GM12878 (cell line): ENCODE data around the gene AP3B2. TPM values are rescaled to one million over a fixed set of nuclear protein-coding genes. Genes with fewer than 3 reads are reported as not detected.

ENCODE experiments used
- ATAC-seq: fragments of 200-7000 bp; cut with Tn5 transposase; 3 replicates; pipeline ENCODE4 v1.9.1; 2020; ENCODE audit warnings: mild to moderate bottlenecking, moderate library complexity
- BruUV-seq: library from RNA; stranded (reverse); fragments of 400-500 nt; replicated peaks from 2 replicates; lab custom pipeline; 2021; lab: Mats Ljungman, UMichigan
- CTCF ChIA-PET: fragments of 300-600 bp; sonication (Branson Sonifier 250); formaldehyde crosslinking; extraction: SDS; loops from one replicate; lab custom pipeline; 2021; ENCODE audit warnings: inconsistent platforms; lab: Yijun Ruan, JAX
- POLR2A ChIA-PET: fragments of 350-600 bp; formaldehyde crosslinking; extraction: SDS; loops from one replicate; lab custom pipeline; 2021; ENCODE audit warnings: inconsistent platforms; lab: Charles Lee
- RAD21 ChIA-PET: fragments of 300-600 bp; sonication (Branson Sonifier 250); formaldehyde crosslinking; loops from one replicate; lab custom pipeline; 2023; ENCODE audit warnings: antibody characterized with exemption; ENCODE audit not compliant: unreplicated experiment; lab: Charles Lee
- SMC1A ChIA-PET: fragments of 300-600 bp; sonication (Branson Sonifier 250); formaldehyde crosslinking; loops from one replicate; lab custom pipeline; 2023; ENCODE audit not compliant: unreplicated experiment, uncharacterized antibody; lab: Charles Lee
- DNase-seq: peaks from one replicate; pipeline ENCODE4 v3.0.0-alpha.2; 2011; ENCODE audit warnings: low read depth, low spot score
- FAIRE-seq: peaks from 3 replicates; lab custom pipeline; 2011; peaks lifted over from hg19 to GRCh38; lab: Jason Lieb, UNC
- H2AFZ ChIP-seq: 2 replicates; pipeline ENCODE4 v1.6.0; 2011; ENCODE audit warnings: low read depth, low read length, control low read depth; ENCODE audit not compliant: control insufficient read depth
- H3K27ac ChIP-seq: 2 replicates; pipeline ENCODE4 v1.5.1; 2011; ENCODE audit warnings: control low read depth; ENCODE audit not compliant: control insufficient read depth, insufficient read depth
- H3K27me3 ChIP-seq, 2 experiments: replicated peaks in 1 of 2; 2 replicates each; pipeline versions ENCODE4 v1.6.0 to v1.6.1; 2011; ENCODE audit warnings: low read length in 1 of 2; ENCODE audit not compliant: control insufficient read depth in 2 of 2, insufficient read depth in 2 of 2
- H3K36me3 ChIP-seq, 2 experiments: 2 replicates each; pipeline ENCODE4 v1.5.1; 2011; ENCODE audit warnings: low read length in 1 of 2; ENCODE audit not compliant: control insufficient read depth in 2 of 2, insufficient read depth in 2 of 2
- H3K4me1 ChIP-seq: 2 replicates; pipeline ENCODE4 v1.6.1; 2011; ENCODE audit warnings: mild to moderate bottlenecking, low read length, moderate library complexity, mixed read lengths; ENCODE audit not compliant: control insufficient read depth, insufficient read depth
- H3K4me2 ChIP-seq: 2 replicates; pipeline ENCODE4 v1.6.0; 2011; ENCODE audit warnings: control low read depth; ENCODE audit not compliant: control insufficient read depth, insufficient read depth
- H3K4me3 ChIP-seq: fragments of 200-600 bp; sonication (generic); 2 replicates; pipeline ENCODE4 v1.5.1; 2016
- H3K79me2 ChIP-seq: 2 replicates; pipeline ENCODE4 v1.6.0; 2011; ENCODE audit warnings: low read length; ENCODE audit not compliant: control insufficient read depth, insufficient read depth
- H3K9ac ChIP-seq: 2 replicates; pipeline ENCODE4 v1.8.0; 2011; ENCODE audit warnings: low read length, control low read depth, mixed read lengths; ENCODE audit not compliant: control insufficient read depth, insufficient read depth
- H3K9me3 ChIP-seq: replicated peaks from 3 replicates; pipeline ENCODE4 v1.5.1; 2011; ENCODE audit warnings: mild to moderate bottlenecking, low read length; ENCODE audit not compliant: control insufficient read depth, insufficient read depth
- H4K20me1 ChIP-seq: 2 replicates; pipeline ENCODE4 v1.6.0; 2011; ENCODE audit not compliant: control insufficient read depth, insufficient read depth
- BMI1 ChIP-seq: fragments of 450-650 bp; IDR thresholded peaks from 2 replicates; pipeline ENCODE4 v1.6.1; 2016; ENCODE audit warnings: mild to moderate bottlenecking, moderate library complexity, borderline replicate concordance
- CBFB ChIP-seq: IDR thresholded peaks from 2 replicates; pipeline ENCODE4 v1.6.1; 2016; ENCODE audit warnings: antibody characterized with exemption, low read depth
- EGR1 ChIP-seq, 2 experiments: IDR thresholded peaks; 1 replicate in 1 of 2; 2 replicates in 1 of 2; pipeline ENCODE4 v1.6.1; 2011 to 2012; ENCODE audit warnings: low read depth in 2 of 2, low read length in 2 of 2, borderline replicate concordance in 1 of 2, mild to moderate bottlenecking in 1 of 2, moderate library complexity in 1 of 2
- ETV6 ChIP-seq, 2 experiments: fragments of 450-650 bp in 1 of 2; IDR thresholded peaks in 1 of 2; conservative IDR thresholded peaks in 1 of 2; 2 replicates each; pipeline ENCODE4 v1.6.1; 2014; ENCODE audit warnings: antibody characterized with exemption in 1 of 2, borderline replicate concordance in 1 of 2, low read depth in 1 of 2, mild to moderate bottlenecking in 1 of 2, moderate library complexity in 1 of 2
- MEF2A ChIP-seq: IDR thresholded peaks from 2 replicates; pipeline ENCODE4 v1.6.1; 2011; ENCODE audit warnings: low read depth, mild to moderate bottlenecking, low read length, moderate library complexity; ENCODE audit not compliant: insufficient read depth
- NKRF ChIP-seq: fragments of 450-650 bp; conservative IDR thresholded peaks from 2 replicates; pipeline ENCODE4 v1.6.1; 2017; ENCODE audit warnings: mild to moderate bottlenecking, moderate library complexity
- POLR2AphosphoS2 ChIP-seq: IDR thresholded peaks from 2 replicates; pipeline ENCODE4 v1.6.1; 2011; ENCODE audit warnings: low read depth, mild to moderate bottlenecking, low read length, improper control_type of control experiment, moderate library complexity
- SMARCA5 ChIP-seq: fragments of 450-650 bp; IDR thresholded peaks from 2 replicates; pipeline ENCODE4 v1.6.1; 2017; ENCODE audit warnings: mild to moderate bottlenecking
- YY1 ChIP-seq: IDR thresholded peaks from 2 replicates; pipeline ENCODE4 v1.6.1; 2011; ENCODE audit warnings: low read depth, mild to moderate bottlenecking, low read length
- ZBED1 ChIP-seq: IDR thresholded peaks from 2 replicates; pipeline ENCODE4 v1.6.1; 2016; ENCODE audit warnings: borderline replicate concordance
- WGBS: methylation state at CpG from one replicate; pipeline ENCODE4 v1.1.6; 2016; ENCODE audit warnings: low lambda C conversion rate; ENCODE audit not compliant: insufficient replicate concordance, insufficient coverage; ENCODE audit errors: missing lambda C conversion rate; 5-methylcytosine and 5-hydroxymethylcytosine counted together
- in situ Hi-C: fragments of 300-500 bp; cut with MboI; formaldehyde crosslinking; loops from 9 replicates; pipeline ENCODE4 v1.14.3; 2018; ENCODE audit warnings: mixed read lengths
- intact Hi-C: fragments of 100-400 bp; cut with micrococcal nuclease; formaldehyde crosslinking; loops from one replicate; pipeline ENCODE4 v1.14.2; 2022; ENCODE audit not compliant: unreplicated experiment
- polyA plus RNA-seq, 11 experiments: library from polyadenylated mRNA; depleted of rRNA in 4 of 11; unstranded in 6 of 11; stranded (reverse) in 5 of 11; fragments of >200 nt; fragmentation: Nextera tagmentation in 4 of 11; fragmentation: Illumina TruSeq in 1 of 11; extraction: Ambion mirVana in 4 of 11; extraction: Trizol in 1 of 11; gene quantifications; 1 replicate in 1 of 11; 2 replicates in 10 of 11; pipeline versions ENCODE4 v1.2.1 to v1.2.3, GENCODE V29; 2011 to 2016; ENCODE audit warnings: inconsistent platforms in 2 of 11, missing spikeins in 2 of 11, low read depth in 1 of 11
- total RNA-seq, 4 experiments: library from RNA; depleted of rRNA in 3 of 4; stranded (reverse); fragments of >200 nt in 3 of 4; fragmentation: Illumina TruSeq in 1 of 4; extraction: Trizol in 1 of 4; gene quantifications; 2 replicates each; pipeline versions ENCODE4 v1.2.1 to v1.2.3, GENCODE V29; 2013 to 2021

The AP3B2 gene
- total and polyA plus RNA-seq, 10 of the 15 experiments (the other 5 are each of a cell fraction or from before 2014, with no cell fraction given), result not detected

- Histone ChIP-seq H2AFZ (no peak overlapping the region), H3K4me1 (no peaks in the 10 kb centered on the region), H3K36me3 (no peaks in the 10 kb centered on the region), H3K4me2 (no peak overlapping the region), H3K27ac (no peak overlapping the region), H3K4me3 (no peak overlapping the region), H3K9ac (no peak overlapping the region), H3K27me3 (no peaks in the 10 kb centered on the region; a peak in 1 of 4 replicates), H4K20me1 (no peaks in the 10 kb centered on the region), H3K79me2 (no peaks in the 10 kb centered on the region), H3K9me3 (no peaks in the 10 kb centered on the region)
- FAIRE-seq (no peak), ATAC-seq (no peak), DNase-seq (no peak)
- intact Hi-C loops (no loop called here), in situ Hi-C loops (no loop called here)
- POLR2A ChIA-PET, result no interaction called here
- WGBS, result 0% methylated on average over 2 of the region's 2 CpGs
- SMC1A ChIA-PET, result no interaction called here
- TF ChIP-seq NKRF, result no peak
- TF ChIP-seq BMI1, result no peak
- no peak for TF ChIP-seq MEF2A
- TF ChIP-seq CBFB, result no peak
- no peak for TF ChIP-seq POLR2AphosphoS2
- TF ChIP-seq ETV6 (conservative IDR thresholded peaks at IDR 0.05 in 1 of 2, IDR thresholded peaks at IDR 0.05 in 1 of 2; ENCODE audit: borderline replicate concordance in 1 of 2, low read depth in 1 of 2), result no peak
- TF ChIP-seq YY1, result no peak
- TF ChIP-seq EGR1 (IDR thresholded peaks at IDR 0.05; ENCODE audit: borderline replicate concordance in 1 of 2, low read depth in 2 of 2, low read length in 2 of 2), result no peak
- no peak for TF ChIP-seq SMARCA5
- TF ChIP-seq ZBED1, result no peak
- CTCF ChIA-PET, result no interaction called here
- no TSS peak for BruUV-seq
- RAD21 ChIA-PET, result no interaction called here
These were observed 34.8 kb downstream of the AP3B2 start for GRCh38 chr15:82674873-82675272.
